H9 (cell line): ENCODE measurements around the gene DNASE1L3. TPM values are rescaled to one million over a fixed set of nuclear protein-coding genes. Genes with fewer than 3 reads are reported as not detected.

Experiments used
- DNase-seq: peaks from one replicate; pipeline ENCODE4 v3.0.0-alpha.2; 2017
- H2AFZ ChIP-seq: one replicate; pipeline ENCODE4 v1.6.1; 2013; ENCODE audit warnings: mild to moderate bottlenecking, low read length, control low read depth, moderate library complexity
- H2AK5ac ChIP-seq: 2 replicates; pipeline ENCODE4 v1.6.1; 2013; ENCODE audit warnings: low read length, control low read depth, mixed read lengths; ENCODE audit not compliant: insufficient read length
- H2BK120ac ChIP-seq: one replicate; pipeline ENCODE4 v1.6.1; 2013; ENCODE audit warnings: low read depth, mild to moderate bottlenecking, low read length, control low read depth, inconsistent platforms; ENCODE audit not compliant: poor library complexity, severe bottlenecking
- H2BK12ac ChIP-seq: 2 replicates; pipeline ENCODE4 v1.6.1; 2013; ENCODE audit warnings: low read length, control low read depth, mixed read lengths, low read depth; ENCODE audit not compliant: insufficient read length
- H2BK15ac ChIP-seq: 2 replicates; pipeline ENCODE4 v1.6.1; 2013; ENCODE audit warnings: low read depth, low read length, control low read depth
- H2BK20ac ChIP-seq: one replicate; pipeline ENCODE4 v1.6.1; 2013; ENCODE audit warnings: low read depth, mild to moderate bottlenecking, low read length, control low read depth, inconsistent platforms; ENCODE audit not compliant: poor library complexity, severe bottlenecking
- H2BK5ac ChIP-seq: 2 replicates; pipeline ENCODE4 v1.6.1; 2013; ENCODE audit warnings: low read length, control low read depth, mixed read lengths; ENCODE audit not compliant: insufficient read length
- H3K14ac ChIP-seq: 2 replicates; pipeline ENCODE4 v1.6.1; 2013; ENCODE audit warnings: low read length, control low read depth; ENCODE audit not compliant: insufficient read depth
- H3K18ac ChIP-seq: 2 replicates; pipeline ENCODE4 v1.6.1; 2013; ENCODE audit warnings: low read depth, mild to moderate bottlenecking, mixed read lengths, low read length, control low read depth; ENCODE audit not compliant: insufficient read length
- H3K23ac ChIP-seq: 2 replicates; pipeline ENCODE4 v1.6.1; 2013; ENCODE audit warnings: low read length, control low read depth, mixed read lengths, low read depth; ENCODE audit not compliant: insufficient read length
- H3K23me2 ChIP-seq: 2 replicates; pipeline ENCODE4 v1.6.1; 2013; ENCODE audit warnings: low read depth, mild to moderate bottlenecking, mixed read lengths, low read length, control low read depth; ENCODE audit not compliant: insufficient read length, poor library complexity, severe bottlenecking
- H3K27ac ChIP-seq: 2 replicates; pipeline ENCODE4 v1.5.1; 2013; ENCODE audit warnings: low read length, control low read depth, mixed read lengths, low read depth; ENCODE audit not compliant: insufficient read length
- H3K27me3 ChIP-seq: 2 replicates; pipeline ENCODE4 v1.6.1; 2013; ENCODE audit warnings: low read length, control low read depth, inconsistent platforms; ENCODE audit not compliant: insufficient read depth
- H3K4ac ChIP-seq: 2 replicates; pipeline ENCODE4 v1.6.1; 2013; ENCODE audit warnings: low read depth, mild to moderate bottlenecking, control low read depth, inconsistent platforms, low read length, moderate library complexity
- H3K4me1 ChIP-seq: 2 replicates; pipeline ENCODE4 v1.6.1; 2013; ENCODE audit warnings: low read length, control low read depth, inconsistent platforms; ENCODE audit not compliant: insufficient read depth
- H3K4me2 ChIP-seq: 2 replicates; pipeline ENCODE4 v1.6.1; 2013; ENCODE audit warnings: low read length, control low read depth, mixed read lengths; ENCODE audit not compliant: insufficient read length, insufficient read depth
- H3K56ac ChIP-seq: 2 replicates; pipeline ENCODE4 v1.6.1; 2013; ENCODE audit warnings: low read depth, mild to moderate bottlenecking, mixed read lengths, low read length, control low read depth; ENCODE audit not compliant: insufficient read length
- H3K79me1 ChIP-seq: 2 replicates; pipeline ENCODE4 v1.6.1; 2013; ENCODE audit warnings: low read depth, mild to moderate bottlenecking, moderate library complexity, low read length, control low read depth, inconsistent platforms; ENCODE audit not compliant: insufficient read depth, poor library complexity, severe bottlenecking
- H3K79me2 ChIP-seq: 2 replicates; pipeline ENCODE4 v1.6.1; 2013; ENCODE audit warnings: low read length, control low read depth, inconsistent platforms; ENCODE audit not compliant: insufficient read depth
- H3K9ac ChIP-seq: 2 replicates; pipeline ENCODE4 v1.6.1; 2013; ENCODE audit warnings: low read length, control low read depth, mixed read lengths; ENCODE audit not compliant: insufficient read length; ENCODE audit errors: extremely low read depth
- H3K9me3 ChIP-seq: one replicate; pipeline ENCODE4 v1.6.1; 2013; ENCODE audit warnings: low read depth, low read length, inconsistent platforms; ENCODE audit not compliant: control insufficient read depth
- H3T11ph ChIP-seq: one replicate; pipeline ENCODE4 v1.6.1; 2013; ENCODE audit warnings: mild to moderate bottlenecking, low read length, control low read depth, inconsistent platforms
- H4K20me1 ChIP-seq: one replicate; pipeline ENCODE4 v1.6.1; 2013; ENCODE audit not compliant: control insufficient read depth, insufficient read length, insufficient read depth
- H4K5ac ChIP-seq: 2 replicates; pipeline ENCODE4 v1.6.1; 2013; ENCODE audit warnings: low read depth, mild to moderate bottlenecking, mixed read lengths, low read length, control low read depth; ENCODE audit not compliant: insufficient read length
- H4K8ac ChIP-seq: replicated peaks from 2 replicates; pipeline ENCODE4 v1.6.1; 2013; ENCODE audit warnings: low read length, control low read depth, mixed read lengths, low read depth; ENCODE audit not compliant: insufficient read length
- H4K91ac ChIP-seq: 2 replicates; pipeline ENCODE4 v1.6.1; 2013; ENCODE audit warnings: low read depth, mild to moderate bottlenecking, moderate library complexity, mixed read lengths, low read length, control low read depth; ENCODE audit not compliant: insufficient read length
- H3K27ac Mint-ChIP-seq, 3 experiments: 2 replicates in 2 of 3; 3 replicates in 1 of 3; pipeline ENCODE4 v1.8.0; 2020 to 2021; ENCODE audit warnings: mixed read lengths in 3 of 3, mild to moderate bottlenecking in 1 of 3, moderate library complexity in 1 of 3
- H3K27me3 Mint-ChIP-seq: 2 replicates; pipeline ENCODE4 v1.8.0; 2021; ENCODE audit warnings: low read depth, mild to moderate bottlenecking, moderate library complexity, mixed read lengths
- H3K36me3 Mint-ChIP-seq, 3 experiments: 2 replicates in 2 of 3; 3 replicates in 1 of 3; pipeline ENCODE4 v1.8.0; 2020 to 2021; ENCODE audit warnings: low read depth in 3 of 3, mixed read lengths in 3 of 3; ENCODE audit not compliant: insufficient read depth in 1 of 3
- H3K4me1 Mint-ChIP-seq, 2 experiments: 2 replicates each; pipeline ENCODE4 v1.8.0; 2020; ENCODE audit warnings: mixed read lengths in 2 of 2
- H3K4me3 Mint-ChIP-seq, 2 experiments: 2 replicates in 1 of 2; 3 replicates in 1 of 2; pipeline ENCODE4 v1.8.0; 2020 to 2021; ENCODE audit warnings: mild to moderate bottlenecking in 2 of 2, mixed read lengths in 2 of 2, moderate library complexity in 1 of 2
- H3K9me3 Mint-ChIP-seq, 2 experiments: 2 replicates in 1 of 2; 3 replicates in 1 of 2; pipeline ENCODE4 v1.8.0; 2020; ENCODE audit warnings: mild to moderate bottlenecking in 2 of 2, mixed read lengths in 2 of 2, moderate library complexity in 1 of 2
- CTCF ChIP-seq: fragments of 200-600 bp; sonication (generic); conservative IDR thresholded peaks from 3 replicates; pipeline ENCODE4 v1.8.0; 2021; ENCODE audit warnings: antibody characterized with exemption, mild to moderate bottlenecking
- WGBS: extraction: QIAGEN DNeasy Blood & Tissue Kit; methylation state at CpG from one replicate; pipeline ENCODE4 v1.1.7; 2013; ENCODE audit warnings: missing lambda C conversion rate, low lambda C conversion rate, mixed read lengths; ENCODE audit not compliant: insufficient read length; ENCODE audit errors: extremely low coverage; 5-methylcytosine and 5-hydroxymethylcytosine counted together
- total RNA-seq: library from RNA; stranded (reverse); gene quantifications from 2 replicates; pipeline ENCODE4 v1.2.1, GENCODE V29; 2021

Gene DNASE1L3
- total RNA-seq, 1 experiment from 2014 or later: not detected

GRCh38 chr3:58143417-58144055 lies 67.2 kb downstream of the DNASE1L3 start:
- no peak for DNase-seq
- Histone ChIP-seq H4K20me1 (no peaks in the 10 kb centered on the region), H3K23ac (no peak overlapping the region), H2BK5ac (no peak overlapping the region), H4K8ac (no peak overlapping the region), H3T11ph (no peak overlapping the region), H4K91ac (no peak overlapping the region), H3K9me3 (no peaks in the 10 kb centered on the region), H3K23me2 (no peaks in the 10 kb centered on the region), H4K5ac (no peak overlapping the region), H3K4me2 (no peak overlapping the region), H3K4ac (no peak overlapping the region), H2BK120ac (no peak overlapping the region), H3K14ac (no peak overlapping the region), H3K79me1 (no peaks in the 10 kb centered on the region), H3K27me3 (no peaks in the 10 kb centered on the region; the same call in 1 of the 2 replicates), H3K9ac (no peak overlapping the region), H3K56ac (no peak overlapping the region), H2AK5ac (no peak overlapping the region), H2BK20ac (no peak overlapping the region), H2BK12ac (no peak overlapping the region), H3K18ac (no peak overlapping the region), H3K79me2 (no peaks in the 10 kb centered on the region), H3K4me1 (no peaks in the 10 kb centered on the region), H3K27ac (no peak overlapping the region), H2BK15ac (no peak overlapping the region), H2AFZ (no peak overlapping the region)
- Mint-ChIP-seq H3K4me1 (no peaks in the 10 kb centered on the region), H3K4me3 (no peak overlapping the region), H3K9me3 (no peaks in the 10 kb centered on the region), H3K27ac (peak overlapping the region in 1 of 3 experiments; percentile 87; a peak in 2 of 7 replicates), H3K36me3 (peaks cover 23 to 82% (median 58%) of the 10 kb centered on the region in 3 experiments; a peak in 6 of 7 replicates), H3K27me3 (no peaks in the 10 kb centered on the region)
- no CpG with 5 or more reads among the region's 9 CpGs for WGBS
- TF ChIP-seq CTCF: no peak

Other genes starting within 250 kb of the DNASE1L3 start
- gene FLNB, start 202.6 kb downstream of the DNASE1L3 start, total RNA-seq: 75.8 and 83.4 TPM in 2 replicates
- 1.8 and 2.2 TPM in 2 replicates for gene ABHD6, start 26.8 kb upstream of the DNASE1L3 start, total RNA-seq
- 23.9 and 24.4 TPM in 2 replicates for gene RPP14, start 95.3 kb upstream of the DNASE1L3 start, total RNA-seq
- 13.4 and 16.1 TPM in 2 replicates for gene HTD2, start 95.5 kb upstream of the DNASE1L3 start, total RNA-seq
- 3.3 and 3.4 TPM in 2 replicates for gene PXK, start 121.9 kb upstream of the DNASE1L3 start, total RNA-seq
- gene PDHB, start 222.9 kb upstream of the DNASE1L3 start, total RNA-seq: 131 and 132 TPM in 2 replicates